ENCODE data around the gene PPP3R1.

DNA sequence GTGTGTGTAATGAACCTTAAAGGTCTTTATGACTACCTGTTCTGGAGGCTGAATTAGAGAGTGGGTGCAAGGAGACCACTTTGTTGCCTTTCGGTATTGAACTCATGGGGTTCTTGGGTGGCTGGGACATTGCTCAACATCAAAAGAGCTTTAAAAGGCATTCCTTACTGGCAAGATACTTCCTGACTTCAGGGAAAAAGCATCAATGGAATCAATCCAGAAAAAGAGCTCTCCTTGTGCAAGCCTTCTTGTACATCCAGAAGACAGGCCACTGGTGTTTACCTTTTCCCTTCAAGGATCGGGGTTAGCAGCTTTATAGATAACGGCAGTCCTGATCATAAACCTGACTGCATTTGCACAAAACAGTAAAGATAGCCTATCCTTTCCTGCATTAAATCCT lies 85.1 kb downstream of the PPP3R1 start:
- TF ChIP-seq, protein P1, sequence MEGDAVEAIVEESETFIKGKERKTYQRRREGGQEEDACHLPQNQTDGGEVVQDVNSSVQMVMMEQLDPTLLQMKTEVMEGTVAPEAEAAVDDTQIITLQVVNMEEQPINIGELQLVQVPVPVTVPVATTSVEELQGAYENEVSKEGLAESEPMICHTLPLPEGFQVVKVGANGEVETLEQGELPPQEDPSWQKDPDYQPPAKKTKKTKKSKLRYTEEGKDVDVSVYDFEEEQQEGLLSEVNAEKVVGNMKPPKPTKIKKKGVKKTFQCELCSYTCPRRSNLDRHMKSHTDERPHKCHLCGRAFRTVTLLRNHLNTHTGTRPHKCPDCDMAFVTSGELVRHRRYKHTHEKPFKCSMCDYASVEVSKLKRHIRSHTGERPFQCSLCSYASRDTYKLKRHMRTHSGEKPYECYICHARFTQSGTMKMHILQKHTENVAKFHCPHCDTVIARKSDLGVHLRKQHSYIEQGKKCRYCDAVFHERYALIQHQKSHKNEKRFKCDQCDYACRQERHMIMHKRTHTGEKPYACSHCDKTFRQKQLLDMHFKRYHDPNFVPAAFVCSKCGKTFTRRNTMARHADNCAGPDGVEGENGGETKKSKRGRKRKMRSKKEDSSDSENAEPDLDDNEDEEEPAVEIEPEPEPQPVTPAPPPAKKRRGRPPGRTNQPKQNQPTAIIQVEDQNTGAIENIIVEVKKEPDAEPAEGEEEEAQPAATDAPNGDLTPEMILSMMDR (conservative IDR thresholded peaks at IDR 0.05; ENCODE audit: low read length): no peak
- no peak for TF ChIP-seq EZH2phosphoT487 (IDR thresholded peaks at IDR 0.05; ENCODE audit: borderline replicate concordance, low read depth, low read length)
